GM18907 (cell line): Measurements from ENCODE around the gene KPNA3.
A peak's percentile ranks its signal among the peaks of the same experiment; 100 is the strongest.
"Not testable (repeated sequence)": the region's sequence is repeated elsewhere in the genome, so short reads cannot be mapped to it uniquely, and the experiment has no call there.

Experiments used
- ATAC-seq: cut with Tn5 transposase; IDR thresholded peaks from one replicate; pipeline ENCODE4 v1.9.1; 2021; ENCODE audit warnings: mild to moderate bottlenecking, moderate library complexity; ENCODE audit not compliant: unreplicated experiment

KPNA3 gene

GRCh38 chr13:49792550-49793324, at the start of gene KPNA3:
Gene KPNA3, minus strand, starts transcription at chr13:49792682. Its CDS starts 176 bp downstream, at chr13:49792506.
- peak; percentile 89 for ATAC-seq

GRCh38 chr13:49841964-49842363, 49.5 kb upstream of the KPNA3 start:
- no peak for ATAC-seq

- no peak for ATAC-seq
Measured at GRCh38 chr13:49840675-49841074, 48.2 kb upstream of the KPNA3 start.

GRCh38 chr13:49840266-49840665, 47.8 kb upstream of the KPNA3 start:
- no peak for ATAC-seq

GRCh38 chr13:49838989-49839388, 46.5 kb upstream of the KPNA3 start:
- ATAC-seq: no peak

GRCh38 chr13:49836516-49836915, 44.0 kb upstream of the KPNA3 start:
- no peak for ATAC-seq

GRCh38 chr13:49833402-49833801, 40.9 kb upstream of the KPNA3 start:
- no peak for ATAC-seq

- ATAC-seq: no peak
Measured at GRCh38 chr13:49831455-49831854, 39.0 kb upstream of the KPNA3 start.

GRCh38 chr13:49830721-49831120, 38.2 kb upstream of the KPNA3 start:
- ATAC-seq: no peak

- ATAC-seq: no peak
Measured at GRCh38 chr13:49829715-49830114, 37.2 kb upstream of the KPNA3 start.

GRCh38 chr13:49828453-49828852, 36.0 kb upstream of the KPNA3 start:
- no peak for ATAC-seq

GRCh38 chr13:49827891-49828290, 35.4 kb upstream of the KPNA3 start:
- ATAC-seq: no peak

- ATAC-seq: no peak
Measured at GRCh38 chr13:49827336-49827735, 34.9 kb upstream of the KPNA3 start.

- ATAC-seq: no peak
Measured at GRCh38 chr13:49821216-49822009, 28.9 kb upstream of the KPNA3 start.

- ATAC-seq: no peak
Measured at GRCh38 chr13:49820591-49821215, 28.2 kb upstream of the KPNA3 start.

GRCh38 chr13:49816047-49816446, 23.6 kb upstream of the KPNA3 start:
- ATAC-seq: not testable (repeated sequence)

GRCh38 chr13:49814551-49815270, 22.2 kb upstream of the KPNA3 start:
- no peak for ATAC-seq

- no peak for ATAC-seq
Measured at GRCh38 chr13:49812812-49813211, 20.3 kb upstream of the KPNA3 start.

GRCh38 chr13:49811527-49811908, 19.0 kb upstream of the KPNA3 start:
- no peak for ATAC-seq

GRCh38 chr13:49810567-49811526, 18.4 kb upstream of the KPNA3 start:
- ATAC-seq: no peak
